HG02642 (cell line): ENCODE measurements around the gene MICU2.

Experiments
- ATAC-seq: cut with Tn5 transposase; IDR thresholded peaks from one replicate; pipeline ENCODE4 v1.9.1; 2021; ENCODE audit warnings: mild to moderate bottlenecking; ENCODE audit not compliant: unreplicated experiment, poor library complexity

The MICU2 gene

GRCh38 chr13:21549633-21550032 is 54.3 kb downstream of the MICU2 start:
- ATAC-seq, result no peak

GRCh38 chr13:21548577-21548976 is 55.4 kb downstream of the MICU2 start:
- no peak for ATAC-seq

GRCh38 chr13:21546372-21546771 is 57.6 kb downstream of the MICU2 start:
- no peak for ATAC-seq

- ATAC-seq, result no peak
Measured at GRCh38 chr13:21544515-21544914, 59.5 kb downstream of the MICU2 start.

GRCh38 chr13:21542563-21542962 is 61.4 kb downstream of the MICU2 start:
- no peak for ATAC-seq

- no peak for ATAC-seq
Measured at GRCh38 chr13:21541980-21542379, 62.0 kb downstream of the MICU2 start.

- no peak for ATAC-seq
Measured at GRCh38 chr13:21541271-21541670, 62.7 kb downstream of the MICU2 start.

- ATAC-seq, result no peak
Measured at GRCh38 chr13:21539687-21540086, 64.3 kb downstream of the MICU2 start.

- ATAC-seq, result no peak
Measured at GRCh38 chr13:21538753-21539152, 65.2 kb downstream of the MICU2 start.

- no peak for ATAC-seq
Measured at GRCh38 chr13:21538280-21538679, 65.7 kb downstream of the MICU2 start.

- ATAC-seq, result no peak
Measured at GRCh38 chr13:21537105-21537504, 66.9 kb downstream of the MICU2 start.

- no peak for ATAC-seq
Measured at GRCh38 chr13:21534760-21535159, 69.2 kb downstream of the MICU2 start.

GRCh38 chr13:21531455-21531854 is 72.5 kb downstream of the MICU2 start:
- no peak for ATAC-seq

GRCh38 chr13:21530656-21531055 is 73.3 kb downstream of the MICU2 start:
- ATAC-seq, result no peak

GRCh38 chr13:21529146-21529893 is 74.7 kb downstream of the MICU2 start:
- no peak for ATAC-seq

- no peak for ATAC-seq
Measured at GRCh38 chr13:21528616-21529015, 75.4 kb downstream of the MICU2 start.

GRCh38 chr13:21526707-21527540 is 77.0 kb downstream of the MICU2 start:
- no peak for ATAC-seq

- ATAC-seq, result no peak
Measured at GRCh38 chr13:21522847-21523246, 81.1 kb downstream of the MICU2 start.

- no peak for ATAC-seq
Measured at GRCh38 chr13:21522130-21522529, 81.8 kb downstream of the MICU2 start.

- ATAC-seq, result no peak
Measured at GRCh38 chr13:21518617-21519144, 85.3 kb downstream of the MICU2 start.

GRCh38 chr13:21517576-21517975 is 86.4 kb downstream of the MICU2 start:
- no peak for ATAC-seq
